GM12872 (cell line): ENCODE data around the gene RCSD1.

Source experiments
- TF ChIP-seq, protein P1 (sequence below): IDR thresholded peaks from 3 replicates; pipeline ENCODE4 v1.5.1; 2011; ENCODE audit warnings: low read depth, mild to moderate bottlenecking, low read length, moderate library complexity; ENCODE audit not compliant: insufficient read depth

Gene RCSD1

DNA sequence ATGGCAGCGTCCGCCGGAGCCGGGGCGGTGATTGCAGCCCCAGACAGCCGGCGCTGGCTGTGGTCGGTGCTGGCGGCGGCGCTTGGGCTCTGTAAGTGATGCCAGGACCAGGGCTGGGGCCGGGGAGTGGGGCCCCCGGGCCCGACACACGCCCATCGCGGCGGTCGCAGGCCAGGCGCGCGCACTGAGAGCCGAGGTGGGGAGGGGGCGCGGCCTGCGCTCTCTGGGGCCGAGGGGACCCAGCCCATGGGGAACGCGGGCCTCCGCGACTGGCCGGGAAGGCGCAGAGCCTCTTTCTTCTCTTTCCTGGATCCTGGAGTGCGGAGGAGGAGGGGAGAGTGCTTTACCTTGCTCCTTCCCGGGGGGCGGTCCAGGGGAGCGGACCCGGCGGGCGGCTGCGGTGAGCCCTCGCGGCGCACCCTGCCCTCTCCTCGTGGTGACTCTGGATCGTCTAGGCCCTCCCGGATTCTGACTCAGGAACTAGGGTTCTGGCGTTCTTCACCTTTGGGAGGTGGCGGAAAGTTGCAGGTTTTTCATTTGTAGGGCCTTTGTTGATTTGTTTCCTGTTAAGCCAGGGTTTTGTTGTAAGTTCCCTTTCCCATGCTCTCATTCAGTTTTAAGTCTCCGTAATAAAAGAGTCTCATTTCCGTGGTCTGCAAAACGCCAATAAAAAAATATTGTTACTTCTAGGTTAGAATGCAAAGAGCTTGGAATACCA is 92.3 kb downstream of the RCSD1 start:
- TF ChIP-seq, protein P1, sequence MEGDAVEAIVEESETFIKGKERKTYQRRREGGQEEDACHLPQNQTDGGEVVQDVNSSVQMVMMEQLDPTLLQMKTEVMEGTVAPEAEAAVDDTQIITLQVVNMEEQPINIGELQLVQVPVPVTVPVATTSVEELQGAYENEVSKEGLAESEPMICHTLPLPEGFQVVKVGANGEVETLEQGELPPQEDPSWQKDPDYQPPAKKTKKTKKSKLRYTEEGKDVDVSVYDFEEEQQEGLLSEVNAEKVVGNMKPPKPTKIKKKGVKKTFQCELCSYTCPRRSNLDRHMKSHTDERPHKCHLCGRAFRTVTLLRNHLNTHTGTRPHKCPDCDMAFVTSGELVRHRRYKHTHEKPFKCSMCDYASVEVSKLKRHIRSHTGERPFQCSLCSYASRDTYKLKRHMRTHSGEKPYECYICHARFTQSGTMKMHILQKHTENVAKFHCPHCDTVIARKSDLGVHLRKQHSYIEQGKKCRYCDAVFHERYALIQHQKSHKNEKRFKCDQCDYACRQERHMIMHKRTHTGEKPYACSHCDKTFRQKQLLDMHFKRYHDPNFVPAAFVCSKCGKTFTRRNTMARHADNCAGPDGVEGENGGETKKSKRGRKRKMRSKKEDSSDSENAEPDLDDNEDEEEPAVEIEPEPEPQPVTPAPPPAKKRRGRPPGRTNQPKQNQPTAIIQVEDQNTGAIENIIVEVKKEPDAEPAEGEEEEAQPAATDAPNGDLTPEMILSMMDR = no peak

DNA sequence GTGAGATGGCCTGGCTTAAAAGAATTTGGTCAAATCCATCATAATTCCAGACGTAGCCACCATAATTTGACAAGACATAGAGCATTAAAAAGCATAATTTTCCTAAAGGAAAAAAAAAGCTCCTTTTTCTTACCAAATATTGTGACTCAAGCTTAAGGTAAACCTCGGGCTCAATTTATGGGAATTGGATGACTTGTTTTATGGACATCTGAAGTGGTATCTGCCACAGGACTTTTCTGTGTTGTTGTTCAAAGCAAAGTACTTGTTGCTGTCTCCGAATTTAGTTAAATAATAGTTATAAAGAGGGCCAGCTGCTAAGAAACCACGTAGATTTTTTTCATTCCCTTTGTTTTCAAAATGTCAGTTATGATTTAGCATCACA is 92.8 kb downstream of the RCSD1 start:
- TF ChIP-seq, protein P1 = no peak

DNA sequence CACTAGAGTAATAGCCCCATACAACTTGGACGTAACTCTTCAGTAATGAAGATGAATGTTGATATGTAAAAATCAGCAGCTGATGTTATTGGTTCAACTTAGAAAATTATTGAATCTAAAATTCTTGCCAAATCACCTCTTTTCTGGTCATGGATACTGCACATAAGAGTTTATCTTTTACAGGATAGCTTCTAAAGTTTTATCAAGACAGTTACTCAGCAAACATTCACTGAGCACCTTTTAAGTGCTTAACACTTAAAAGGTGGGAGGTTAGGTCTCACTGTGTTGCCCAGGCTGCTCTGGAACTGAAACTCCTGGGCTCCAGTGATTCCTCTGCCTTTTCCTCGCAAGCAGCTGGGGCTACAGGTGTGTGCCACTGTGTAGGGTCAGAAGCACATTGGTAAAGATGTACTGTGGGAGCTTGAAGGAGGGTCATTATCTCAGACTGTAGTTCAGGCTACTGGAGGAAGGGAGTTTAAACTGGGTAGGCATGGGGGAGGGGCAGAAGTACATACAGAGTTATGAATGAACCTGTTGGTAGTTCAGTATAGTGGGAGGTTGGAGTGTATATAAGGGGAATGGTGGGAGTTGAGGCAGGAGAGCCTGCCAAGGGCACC is 93.8 kb downstream of the RCSD1 start:
- TF ChIP-seq, protein P1 = no peak

DNA sequence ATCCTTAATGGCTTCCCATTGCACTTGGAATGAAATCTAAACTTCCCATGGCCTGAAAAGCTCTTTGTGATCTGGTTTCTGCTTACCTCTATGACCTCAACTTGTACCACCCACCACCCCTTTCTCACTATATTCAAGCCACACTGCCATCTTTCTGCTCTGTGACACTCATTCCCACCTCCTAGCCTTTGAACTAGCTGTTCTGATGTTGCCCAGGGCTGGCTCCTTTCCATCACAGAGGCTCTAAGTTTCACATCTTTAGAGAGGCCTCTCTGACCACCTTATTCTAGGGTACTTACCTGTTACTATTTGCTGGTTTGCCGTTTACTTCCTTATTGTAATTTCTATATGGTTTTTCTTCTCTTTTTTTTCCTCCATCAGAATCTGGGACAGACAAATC is 96.0 kb downstream of the RCSD1 start:
- TF ChIP-seq, protein P1 = no peak

DNA sequence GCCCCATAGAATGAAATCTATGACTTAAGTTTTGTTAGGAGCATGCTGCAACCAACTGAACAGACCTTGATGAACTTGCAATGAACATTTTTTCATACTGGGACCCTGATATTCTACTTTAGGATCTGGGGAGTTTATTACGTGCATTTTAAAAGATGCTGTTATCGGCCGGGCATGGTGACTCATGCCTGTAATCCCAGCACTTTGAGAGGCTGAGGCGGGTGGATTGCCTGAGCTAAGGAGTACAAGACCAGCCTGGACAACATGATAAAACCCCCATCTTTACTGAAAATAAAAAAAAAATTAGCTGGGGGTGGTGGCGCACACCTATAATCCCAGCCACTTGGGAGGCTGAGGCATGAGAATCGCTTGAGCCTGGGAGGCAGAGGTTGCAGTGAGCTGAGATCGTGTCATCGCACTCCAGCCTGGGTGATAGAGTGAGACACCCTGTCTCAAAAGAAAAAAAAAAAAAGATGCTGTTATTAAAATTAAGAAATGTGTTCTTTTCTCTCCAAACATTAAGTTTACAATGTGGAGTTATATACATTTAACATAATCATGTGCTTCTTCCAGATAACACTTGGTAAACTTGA is 98.9 kb downstream of the RCSD1 start:
- TF ChIP-seq, protein P1 = no peak

DNA sequence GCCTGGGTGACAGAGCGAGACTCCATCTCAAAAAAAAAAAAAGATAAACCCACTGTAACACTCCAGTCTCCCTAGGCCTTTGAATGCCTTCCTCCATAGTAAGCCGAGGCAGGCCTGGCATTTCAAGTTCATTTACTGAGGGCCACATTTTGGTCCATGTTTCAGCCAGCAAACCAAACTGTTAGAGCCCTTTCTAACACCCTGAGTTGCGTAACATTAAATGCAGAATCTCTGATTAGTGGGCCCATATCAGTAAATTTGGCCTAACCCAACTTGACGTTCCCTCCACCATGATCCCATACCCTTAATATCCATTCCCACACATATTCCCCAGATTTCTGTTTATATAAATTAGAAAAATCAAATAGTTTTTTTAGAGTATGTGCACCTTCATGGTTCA is 104.2 kb downstream of the RCSD1 start:
- TF ChIP-seq, protein P1 = no peak

DNA sequence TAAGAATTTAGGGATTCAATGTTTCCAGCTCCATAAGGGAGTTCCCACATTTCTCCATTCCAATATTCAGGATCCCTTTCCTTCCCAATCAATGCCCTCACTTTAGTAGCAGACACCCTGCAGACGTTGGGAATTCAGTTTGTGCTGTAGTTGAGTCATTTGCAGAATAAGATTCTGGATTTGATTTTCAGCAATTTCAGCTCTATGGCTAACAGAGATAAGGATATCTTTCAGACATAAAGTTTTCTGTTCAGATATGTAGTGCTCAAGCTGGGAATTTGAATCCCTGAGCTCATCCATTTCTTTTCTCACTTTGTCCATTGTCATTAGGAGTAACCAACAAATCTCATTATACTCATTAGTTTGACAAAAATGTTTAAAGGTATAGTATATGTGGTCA is 104.8 kb downstream of the RCSD1 start:
- TF ChIP-seq, protein P1 = no peak
